ENCODE measurements around the gene APMAP. TPM values are rescaled to one million over a fixed set of nuclear protein-coding genes. Genes with fewer than 3 reads are reported as not detected.

Gene APMAP
- total RNA-seq, 4 donors from 2014 or later: 19.0 to 40.9 (median 31.6) TPM

DNA sequence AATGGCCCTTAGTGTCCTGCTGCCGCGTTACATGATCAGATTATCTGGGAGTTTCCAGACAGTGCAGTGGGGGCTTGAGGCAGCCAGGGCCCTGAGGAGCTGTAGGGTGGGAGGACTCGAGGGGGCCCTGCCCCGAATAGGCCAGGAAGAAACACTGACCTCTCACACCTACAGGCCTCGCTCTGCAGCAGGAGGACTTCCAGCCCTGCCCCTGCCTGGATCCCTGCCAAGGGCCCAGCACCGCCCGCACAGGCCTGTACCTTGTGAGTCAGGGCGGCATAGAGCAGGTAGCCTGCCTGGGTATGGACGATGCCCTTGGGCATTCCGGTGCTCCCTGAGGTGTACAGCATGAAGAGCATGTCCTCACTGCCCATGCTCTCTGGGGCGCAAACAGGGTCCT lies 30.1 kb upstream of the APMAP start:
- no peak overlapping the region for H3K4me3 ChIP-seq
- TF ChIP-seq, protein P1, sequence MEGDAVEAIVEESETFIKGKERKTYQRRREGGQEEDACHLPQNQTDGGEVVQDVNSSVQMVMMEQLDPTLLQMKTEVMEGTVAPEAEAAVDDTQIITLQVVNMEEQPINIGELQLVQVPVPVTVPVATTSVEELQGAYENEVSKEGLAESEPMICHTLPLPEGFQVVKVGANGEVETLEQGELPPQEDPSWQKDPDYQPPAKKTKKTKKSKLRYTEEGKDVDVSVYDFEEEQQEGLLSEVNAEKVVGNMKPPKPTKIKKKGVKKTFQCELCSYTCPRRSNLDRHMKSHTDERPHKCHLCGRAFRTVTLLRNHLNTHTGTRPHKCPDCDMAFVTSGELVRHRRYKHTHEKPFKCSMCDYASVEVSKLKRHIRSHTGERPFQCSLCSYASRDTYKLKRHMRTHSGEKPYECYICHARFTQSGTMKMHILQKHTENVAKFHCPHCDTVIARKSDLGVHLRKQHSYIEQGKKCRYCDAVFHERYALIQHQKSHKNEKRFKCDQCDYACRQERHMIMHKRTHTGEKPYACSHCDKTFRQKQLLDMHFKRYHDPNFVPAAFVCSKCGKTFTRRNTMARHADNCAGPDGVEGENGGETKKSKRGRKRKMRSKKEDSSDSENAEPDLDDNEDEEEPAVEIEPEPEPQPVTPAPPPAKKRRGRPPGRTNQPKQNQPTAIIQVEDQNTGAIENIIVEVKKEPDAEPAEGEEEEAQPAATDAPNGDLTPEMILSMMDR (IDR thresholded peaks at IDR 0.05): no peak
- no peak for TF ChIP-seq POLR2A (IDR thresholded peaks at IDR 0.05)
- peak overlapping the region in 3 of 4 donors; percentile 53 to 79 (median 65) for H3K27ac ChIP-seq
- H3K4me1 ChIP-seq: peaks cover 0 to 23% (median 3%) of the 10 kb centered on the region in 4 donors
- H3K9me3 ChIP-seq: no peaks in the 10 kb centered on the region
- peak in 2 of 3 donors; percentile 91 to 92 for DNase-seq
- no peaks in the 10 kb centered on the region for H3K27me3 ChIP-seq
- H3K36me3 ChIP-seq: peaks cover 0 to 38% (median 0%) of the 10 kb centered on the region in 3 donors

DNA sequence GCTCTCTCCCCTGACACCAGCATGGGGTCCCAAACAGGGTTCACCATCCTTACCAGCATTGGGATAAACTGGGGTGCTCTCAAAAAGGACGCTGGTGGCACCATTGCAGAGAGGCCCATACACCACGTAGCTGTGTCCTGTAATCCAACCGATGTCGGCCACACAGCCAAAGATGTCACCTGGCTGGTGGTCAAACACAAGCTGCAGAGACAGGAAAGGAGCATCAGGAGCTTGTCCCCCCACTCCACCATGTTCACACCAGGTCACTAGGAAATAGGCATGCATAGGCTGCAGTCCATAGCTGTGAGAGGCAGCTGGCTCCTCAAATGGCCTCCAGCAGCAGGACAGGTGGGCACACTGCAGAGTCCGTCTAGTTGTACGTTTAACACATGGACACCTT lies 28.8 kb upstream of the APMAP start:
- H3K9me3 ChIP-seq: no peaks in the 10 kb centered on the region
- peaks cover 0 to 34% (median 0%) of the 10 kb centered on the region in 3 donors for H3K36me3 ChIP-seq
- no peak overlapping the region for H3K4me3 ChIP-seq
- H3K4me1 ChIP-seq: peaks cover 0 to 28% (median 3%) of the 10 kb centered on the region in 4 donors
- no peak overlapping the region for H3K27ac ChIP-seq
- no peaks in the 10 kb centered on the region for H3K27me3 ChIP-seq
- TF ChIP-seq, protein P1 (IDR thresholded peaks at IDR 0.05): no peak
- no peak for TF ChIP-seq POLR2A (IDR thresholded peaks at IDR 0.05)
- peak in 1 of 3 donors; percentile 41 for DNase-seq

DNA sequence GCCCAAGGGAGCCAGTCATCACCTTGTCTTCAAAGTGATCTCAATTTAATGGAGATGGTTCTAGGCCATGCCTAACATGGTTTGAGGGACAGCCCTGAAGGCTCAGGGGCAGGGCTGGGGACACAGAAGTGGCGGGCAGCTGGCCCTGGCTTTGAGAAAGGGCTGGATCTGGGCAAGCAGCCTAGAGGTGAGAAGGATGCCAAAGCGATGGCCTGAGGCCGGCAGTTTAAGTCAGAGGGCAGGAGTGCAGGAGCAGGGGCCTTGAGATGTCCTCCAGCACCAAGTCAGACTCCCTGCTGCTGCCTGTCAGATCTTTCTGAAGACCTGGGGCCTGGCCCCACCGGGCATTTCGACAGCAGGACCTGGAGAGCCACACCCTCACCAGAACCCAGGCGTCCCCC lies 28.4 kb upstream of the APMAP start:
- peaks cover 0 to 38% (median 0%) of the 10 kb centered on the region in 3 donors for H3K36me3 ChIP-seq
- DNase-seq: peak in 2 of 3 donors; percentile 31 to 43
- peaks cover 0 to 28% (median 3%) of the 10 kb centered on the region in 4 donors for H3K4me1 ChIP-seq
- no peak overlapping the region for H3K27ac ChIP-seq
- H3K4me3 ChIP-seq: no peak overlapping the region
- TF ChIP-seq POLR2A (IDR thresholded peaks at IDR 0.05): no peak
- TF ChIP-seq, protein P1 (IDR thresholded peaks at IDR 0.05): no peak
- no peaks in the 10 kb centered on the region for H3K27me3 ChIP-seq
- no peaks in the 10 kb centered on the region for H3K9me3 ChIP-seq

DNA sequence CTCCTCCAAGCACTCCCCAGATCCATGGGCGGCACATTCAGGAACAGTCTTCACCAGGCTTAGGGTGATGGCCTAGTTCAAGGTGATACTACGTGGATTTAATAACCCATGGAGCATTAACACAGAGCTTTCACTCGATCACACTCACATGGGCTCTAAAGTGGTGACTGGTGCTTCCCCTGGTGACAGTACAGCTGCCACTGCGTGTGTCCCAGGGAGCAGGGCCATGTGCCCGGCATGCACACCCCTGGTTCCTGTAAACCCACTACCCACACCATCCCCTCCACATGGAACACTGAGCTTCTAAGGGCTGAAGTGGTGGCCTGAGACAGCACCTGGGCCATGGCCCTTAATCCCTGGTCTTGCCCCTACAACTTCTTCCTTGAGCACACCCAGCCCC lies 27.8 kb upstream of the APMAP start:
- Histone ChIP-seq H3K4me3 (no peak overlapping the region), H3K4me1 (peaks cover 0 to 28% (median 3%) of the 10 kb centered on the region in 4 donors), H3K27ac (no peak overlapping the region), H3K36me3 (peaks cover 0 to 42% (median 0%) of the 10 kb centered on the region in 3 donors), H3K9me3 (no peaks in the 10 kb centered on the region), H3K27me3 (no peaks in the 10 kb centered on the region)
- DNase-seq: peak in 2 of 3 donors; percentile 24 to 36
- TF ChIP-seq, protein P1 (IDR thresholded peaks at IDR 0.05): no peak
- TF ChIP-seq POLR2A (IDR thresholded peaks at IDR 0.05): no peak

DNA sequence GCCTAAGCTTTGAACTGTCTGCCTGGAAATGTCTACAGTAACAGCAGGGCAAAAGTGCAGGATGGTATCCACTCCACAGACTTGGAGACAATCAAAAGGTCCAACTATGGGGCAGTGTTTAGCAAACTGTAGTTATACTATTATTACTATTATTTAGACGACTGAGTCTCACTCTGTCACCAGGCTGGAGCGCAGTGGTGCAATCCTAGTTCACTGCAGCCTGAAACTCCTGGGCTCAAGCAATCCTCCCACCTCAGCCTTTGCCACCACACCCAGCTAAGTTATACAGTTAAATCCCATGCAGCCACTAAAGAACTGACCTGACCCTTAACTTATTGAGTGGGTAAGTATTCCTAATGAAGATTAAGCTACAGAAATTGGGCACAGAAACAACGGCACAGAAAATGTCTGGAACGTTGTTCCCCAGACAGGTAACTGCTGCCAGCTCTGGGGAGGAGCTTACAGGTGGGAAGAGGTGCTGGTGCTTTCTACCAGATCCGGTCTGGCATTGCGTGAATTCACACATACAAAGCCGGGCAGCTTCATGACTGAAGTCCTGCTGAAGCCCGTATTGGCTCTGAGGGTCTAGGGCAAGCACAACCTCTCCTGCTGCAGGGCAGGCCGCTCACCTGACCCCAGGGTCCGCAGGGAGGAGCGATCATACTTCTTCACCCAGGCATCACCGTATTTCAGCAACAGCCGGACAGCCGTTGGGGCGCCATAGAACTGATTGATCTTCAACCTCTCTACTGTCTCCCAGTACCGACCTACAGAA lies 27.0 kb upstream of the APMAP start:
- Histone ChIP-seq H3K4me3 (no peak overlapping the region), H3K9me3 (no peaks in the 10 kb centered on the region), H3K4me1 (peaks cover 0 to 28% (median 3%) of the 10 kb centered on the region in 4 donors), H3K27me3 (no peaks in the 10 kb centered on the region), H3K27ac (no peak overlapping the region), H3K36me3 (peaks cover 0 to 43% (median 0%) of the 10 kb centered on the region in 3 donors)
- peak in 2 of 3 donors; percentile 4 to 24 for DNase-seq
- TF ChIP-seq, protein P1 (IDR thresholded peaks at IDR 0.05): no peak
- TF ChIP-seq POLR2A (IDR thresholded peaks at IDR 0.05): no peak
